Measurements from ENCODE around the gene SLC43A2.

SLC43A2 gene

GRCh38 chr17:1522626-1523025 lies 106.0 kb downstream of the SLC43A2 start:
- H3K9me3 ChIP-seq (ENCODE audit: insufficient read depth, low read length): no peaks in the 10 kb centered on the region
- H3K9ac ChIP-seq (ENCODE audit: insufficient read length, low read depth): no peak overlapping the region
- no peak overlapping the region for H3K4me3 ChIP-seq (ENCODE audit: insufficient read length, low read depth)
- H3K27me3 ChIP-seq (ENCODE audit: insufficient read depth, insufficient read length): no peaks in the 10 kb centered on the region
- peaks cover 64% of the 10 kb centered on the region for H3K36me3 ChIP-seq (ENCODE audit: insufficient read depth, insufficient read length, low read length)
- no peak for TF ChIP-seq YY1 (IDR thresholded peaks at IDR 0.05; ENCODE audit: insufficient read depth, insufficient read length)
- no peak for TF ChIP-seq SUZ12 (IDR thresholded peaks at IDR 0.05; ENCODE audit: extremely low read depth, insufficient read depth, insufficient read length)
- no peak for TF ChIP-seq ZNF274 (IDR thresholded peaks at IDR 0.05; ENCODE audit: low read depth, low read length)
- no peak for DNase-seq (ENCODE audit: low read depth, low spot score)
- no peaks in the 10 kb centered on the region for H3K4me1 ChIP-seq (ENCODE audit: insufficient read depth, insufficient read length)

GRCh38 chr17:1521086-1521640 lies 107.5 kb downstream of the SLC43A2 start:
- H3K4me3 ChIP-seq (ENCODE audit: insufficient read length, low read depth): no peak overlapping the region
- H3K4me1 ChIP-seq (ENCODE audit: insufficient read depth, insufficient read length): no peaks in the 10 kb centered on the region
- no peak for TF ChIP-seq YY1 (IDR thresholded peaks at IDR 0.05; ENCODE audit: insufficient read depth, insufficient read length)
- no peak for TF ChIP-seq ZNF274 (IDR thresholded peaks at IDR 0.05; ENCODE audit: low read depth, low read length)
- TF ChIP-seq SUZ12 (IDR thresholded peaks at IDR 0.05; ENCODE audit: extremely low read depth, insufficient read depth, insufficient read length): no peak
- peaks cover 52% of the 10 kb centered on the region for H3K36me3 ChIP-seq (ENCODE audit: insufficient read depth, insufficient read length, low read length)
- no peaks in the 10 kb centered on the region for H3K27me3 ChIP-seq (ENCODE audit: insufficient read depth, insufficient read length)
- no peaks in the 10 kb centered on the region for H3K9me3 ChIP-seq (ENCODE audit: insufficient read depth, low read length)
- no peak for DNase-seq (ENCODE audit: low read depth, low spot score)
- H3K9ac ChIP-seq (ENCODE audit: insufficient read length, low read depth): no peak overlapping the region

- H3K36me3 ChIP-seq (ENCODE audit: insufficient read depth, insufficient read length, low read length): peaks cover 46% of the 10 kb centered on the region
- H3K4me1 ChIP-seq (ENCODE audit: insufficient read depth, insufficient read length): no peaks in the 10 kb centered on the region
- no peaks in the 10 kb centered on the region for H3K27me3 ChIP-seq (ENCODE audit: insufficient read depth, insufficient read length)
- DNase-seq (ENCODE audit: low read depth, low spot score): no peak
- no peak overlapping the region for H3K9ac ChIP-seq (ENCODE audit: insufficient read length, low read depth)
- no peak for TF ChIP-seq ZNF274 (IDR thresholded peaks at IDR 0.05; ENCODE audit: low read depth, low read length)
- TF ChIP-seq SUZ12 (IDR thresholded peaks at IDR 0.05; ENCODE audit: extremely low read depth, insufficient read depth, insufficient read length): no peak
- TF ChIP-seq YY1 (IDR thresholded peaks at IDR 0.05; ENCODE audit: insufficient read depth, insufficient read length): no peak
- H3K9me3 ChIP-seq (ENCODE audit: insufficient read depth, low read length): no peaks in the 10 kb centered on the region
- no peak overlapping the region for H3K4me3 ChIP-seq (ENCODE audit: insufficient read length, low read depth)
Observed at GRCh38 chr17:1519678-1520077, 109.0 kb downstream of the SLC43A2 start.
